Measurements from ENCODE around the gene CCDC87.
A peak's percentile ranks its signal among the peaks of the same experiment; 100 is the strongest.

The CCDC87 gene

GRCh38 chr11:66603072-66603471 lies 10.2 kb upstream of the CCDC87 start:
- H3K4me3 ChIP-seq (ENCODE audit: low read depth, low read length) = no peak overlapping the region
- no peak for DNase-seq (ENCODE audit: low read depth)
- TF ChIP-seq CTCF (IDR thresholded peaks at IDR 0.05; ENCODE audit: control insufficient read depth, extremely low read depth, insufficient read depth) = no peak

- H3K4me3 ChIP-seq (ENCODE audit: low read depth, low read length) = no peak overlapping the region
- DNase-seq (ENCODE audit: low read depth) = no peak
- TF ChIP-seq CTCF (IDR thresholded peaks at IDR 0.05; ENCODE audit: control insufficient read depth, extremely low read depth, insufficient read depth) = no peak
These were observed 7.9 kb upstream of the CCDC87 start for GRCh38 chr11:66600631-66601233.

DNA sequence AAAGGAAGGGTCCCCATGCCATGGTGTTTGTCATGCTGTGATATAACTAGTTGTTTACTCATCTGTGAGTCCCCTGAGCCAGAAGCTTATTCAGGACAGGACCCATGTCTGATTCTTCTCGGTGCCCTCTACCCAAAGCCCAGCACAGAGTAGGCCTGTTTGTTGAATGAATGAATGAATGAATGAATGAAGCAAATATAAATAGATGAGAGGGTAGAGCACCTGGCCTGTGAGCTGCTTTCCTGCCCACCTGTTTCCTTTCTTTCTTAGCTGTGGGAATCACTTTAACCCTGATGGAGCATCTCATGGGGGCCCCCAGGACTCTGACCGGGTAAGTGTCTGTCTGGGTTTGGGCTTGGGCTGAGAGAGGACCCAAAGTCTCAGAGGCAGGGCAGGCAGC lies 7.4 kb upstream of the CCDC87 start:
- no peak for TF ChIP-seq CTCF (IDR thresholded peaks at IDR 0.05; ENCODE audit: control insufficient read depth, extremely low read depth, insufficient read depth)
- DNase-seq (ENCODE audit: low read depth) = no peak

GRCh38 chr11:66598993-66599392 lies 6.1 kb upstream of the CCDC87 start:
- no peak for TF ChIP-seq CTCF (IDR thresholded peaks at IDR 0.05; ENCODE audit: control insufficient read depth, extremely low read depth, insufficient read depth)

More for the DNA sequence above, 7.4 kb upstream of the CCDC87 start:
- H3K4me3 ChIP-seq (ENCODE audit: low read depth, low read length) = no peak overlapping the region

DNA sequence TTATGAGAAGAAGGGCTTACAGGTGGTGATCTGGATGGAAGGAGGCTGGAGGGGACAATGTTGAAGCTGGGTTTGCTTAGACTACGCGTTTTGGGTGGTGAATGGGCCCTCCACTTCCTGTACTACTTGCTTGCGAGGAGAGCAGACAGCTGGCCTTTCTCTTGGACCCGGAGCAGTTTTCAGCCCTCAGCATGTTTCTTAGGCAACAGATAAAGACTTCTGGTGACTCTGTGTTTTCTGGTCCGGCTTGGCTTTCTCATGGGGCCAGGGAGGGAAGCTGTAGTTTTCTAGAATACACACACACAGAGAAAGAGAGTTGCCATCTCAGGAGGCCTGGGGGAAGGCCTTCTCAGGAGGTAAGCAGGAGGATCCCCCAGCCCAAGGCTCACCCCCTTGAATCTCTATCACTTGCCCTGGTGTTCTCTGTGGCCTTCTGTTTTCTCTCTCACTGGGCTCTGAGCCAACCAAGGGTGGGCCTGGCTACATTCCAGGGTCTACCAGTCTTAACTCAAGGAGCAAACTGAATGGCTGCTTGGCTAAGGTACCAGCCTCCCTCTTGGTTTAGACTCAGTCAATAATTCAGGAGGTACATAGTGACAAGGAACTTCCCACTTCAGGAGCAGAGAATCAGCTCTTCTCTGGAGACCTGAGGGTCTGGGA lies 2.5 kb upstream of the CCDC87 start:
- H3K4me3 ChIP-seq (ENCODE audit: low read depth, low read length) = no peak overlapping the region
- DNase-seq (ENCODE audit: low read depth) = no peak
- no peak for TF ChIP-seq CTCF (IDR thresholded peaks at IDR 0.05; ENCODE audit: control insufficient read depth, extremely low read depth, insufficient read depth)

More at GRCh38 chr11:66598993-66599392, 6.1 kb upstream of the CCDC87 start:
- no peak for DNase-seq (ENCODE audit: low read depth)
- no peak overlapping the region for H3K4me3 ChIP-seq (ENCODE audit: low read depth, low read length)

GRCh38 chr11:66593650-66594049 lies 787 bp upstream of the CCDC87 start:
- TF ChIP-seq CTCF (IDR thresholded peaks at IDR 0.05; ENCODE audit: control insufficient read depth, extremely low read depth, insufficient read depth) = no peak
- peak overlapping the region; percentile 94 for H3K4me3 ChIP-seq (ENCODE audit: low read depth, low read length)
- DNase-seq (ENCODE audit: low read depth) = no peak

GRCh38 chr11:66593303-66593635 lies 406 bp upstream of the CCDC87 start:
- H3K4me3 ChIP-seq (ENCODE audit: low read depth, low read length) = peak overlapping the region; percentile 94
- no peak for TF ChIP-seq CTCF (IDR thresholded peaks at IDR 0.05; ENCODE audit: control insufficient read depth, extremely low read depth, insufficient read depth)
- DNase-seq (ENCODE audit: low read depth) = no peak

All from LNCaP clone FGC (cell line).